Dermis lymphatic vessel endothelial cell (primary cell): ENCODE data around the gene CPEB2. TPM values are rescaled to one million over a fixed set of nuclear protein-coding genes. Genes with fewer than 3 reads are reported as not detected.

ENCODE experiments used
- total RNA-seq: library from RNA; depleted of rRNA; stranded (reverse); fragments of >200 nt; gene quantifications from 2 replicates; pipeline ENCODE4 v1.2.1, GENCODE V29; 2014

Gene CPEB2
- total RNA-seq = 9.4 and 12.1 TPM in 2 replicates

GRCh38 chr4:15001869-15002658, at the start of gene CPEB2:
CPEB2 (plus strand) TSS chr4:15002481; CDS start chr4:15002674, 193 bp downstream.

